B cell (primary cell): ENCODE results near the gene ZNF419. TPM values are rescaled to one million over a fixed set of nuclear protein-coding genes. Genes with fewer than 3 reads are reported as not detected.
A peak's percentile ranks its signal among the peaks of the same experiment; 100 is the strongest.
"Not testable (repeated sequence)": the region's sequence is repeated elsewhere in the genome, so short reads cannot be mapped to it uniquely, and the experiment has no call there.

ENCODE experiments used
- ATAC-seq: fragments of 200-7000 bp; cut with Tn5 transposase; one replicate; pipeline ENCODE4 v1.10.0; 2021; ENCODE audit warnings: low read depth, mild to moderate bottlenecking, moderate number of reproducible peaks, moderate library complexity
- CTCF ChIA-PET: fragments of 350-600 bp; sonication (Branson Sonifier 250); formaldehyde crosslinking; loops from one replicate; lab custom pipeline; 2021; ENCODE audit warnings: antibody characterized with exemption, inconsistent platforms; lab: Charles Lee
- POLR2A ChIA-PET: fragments of 350-600 bp; sonication (Branson Sonifier 250); formaldehyde crosslinking; loops from one replicate; lab custom pipeline; 2021; ENCODE audit warnings: antibody characterized with exemption; lab: Charles Lee
- DNase-seq: peaks from one replicate; pipeline ENCODE4 v3.0.0; 2013
- H2AFZ ChIP-seq: 2 replicates; pipeline ENCODE4 v1.6.1; 2012; ENCODE audit warnings: mild to moderate bottlenecking, low read depth, low read length; ENCODE audit not compliant: insufficient read depth, poor library complexity, severe bottlenecking
- H3K27ac ChIP-seq, 2 donors: 1 replicate in 1 of 2; 2 replicates in 1 of 2; pipeline ENCODE4 v1.5.1; 2012 to 2013; ENCODE audit warnings: low read length in 2 of 2, mild to moderate bottlenecking in 2 of 2, moderate library complexity in 1 of 2
- H3K27me3 ChIP-seq, 4 experiments: fragments of 200-600 bp in 1 of 4; sonication (generic) in 1 of 4; replicated peaks in 1 of 4; 1 replicate in 2 of 4; 2 replicates in 2 of 4; pipeline versions ENCODE4 v1.6.1 to v1.7.0; 2013 to 2016; ENCODE audit warnings: low read length in 3 of 4, mild to moderate bottlenecking in 2 of 4, mixed read lengths in 1 of 4, moderate library complexity in 1 of 4; ENCODE audit not compliant: insufficient read depth in 4 of 4, control insufficient read depth in 3 of 4; ENCODE audit errors: control extremely low read depth in 1 of 4
- H3K36me3 ChIP-seq, 2 experiments: replicated peaks in 1 of 2; 1 replicate in 1 of 2; 2 replicates in 1 of 2; pipeline versions ENCODE4 v1.6.1 to v1.7.1; 2013; ENCODE audit warnings: low read length in 1 of 2; ENCODE audit not compliant: insufficient read depth in 2 of 2, control insufficient read depth in 1 of 2; ENCODE audit errors: control extremely low read depth in 1 of 2, extremely low read depth in 1 of 2
- H3K4me1 ChIP-seq, 2 donors: fragments of 200-600 bp in 1 of 2; sonication (generic) in 1 of 2; 1 replicate in 1 of 2; 2 replicates in 1 of 2; pipeline versions ENCODE4 v1.5.1 to v1.6.1; 2013 to 2017; ENCODE audit warnings: low read length in 2 of 2; ENCODE audit not compliant: control insufficient read depth in 2 of 2, insufficient read depth in 2 of 2
- H3K4me2 ChIP-seq: replicated peaks from 2 replicates; pipeline ENCODE3; 2012; ENCODE audit warnings: mild to moderate bottlenecking, low read depth, low read length; ENCODE audit not compliant: poor library complexity, severe bottlenecking
- H3K4me3 ChIP-seq, 5 experiments: fragments of 200-600 bp in 1 of 5; sonication (generic) in 1 of 5; 1 replicate in 3 of 5; 2 replicates in 2 of 5; pipeline versions ENCODE4 v1.5.1 to v1.7.0; 2011 to 2016; ENCODE audit warnings: low read length in 4 of 5, mild to moderate bottlenecking in 4 of 5, low read depth in 2 of 5, control low read depth in 1 of 5, moderate library complexity in 1 of 5; ENCODE audit not compliant: insufficient read depth in 1 of 5; ENCODE audit errors: control extremely low read depth in 1 of 5, extremely low read depth in 1 of 5
- H3K79me2 ChIP-seq: fragments of 200-600 bp; sonication (generic); one replicate; pipeline ENCODE4 v1.6.0; 2016; ENCODE audit warnings: low read length; ENCODE audit not compliant: control insufficient read depth, insufficient read depth
- H3K9ac ChIP-seq: fragments of 200-600 bp; sonication (generic); 2 replicates; pipeline ENCODE4 v1.6.1; 2017; ENCODE audit warnings: mild to moderate bottlenecking, low read length, moderate library complexity
- H3K9me3 ChIP-seq, 3 donors: one replicate each; pipeline versions ENCODE4 v1.6.1 to v1.7.1; 2013; ENCODE audit warnings: low read length in 2 of 3; ENCODE audit not compliant: control insufficient read depth in 2 of 3, insufficient read depth in 1 of 3; ENCODE audit errors: control extremely low read depth in 1 of 3
- H4K20me1 ChIP-seq: 2 replicates; pipeline ENCODE4 v1.6.0; 2012; ENCODE audit warnings: mild to moderate bottlenecking, low read length; ENCODE audit not compliant: insufficient read depth, control insufficient read depth, poor library complexity, severe bottlenecking
- H3K27ac Mint-ChIP-seq: one replicate; pipeline ENCODE4 v1.8.0; 2021; ENCODE audit warnings: mixed read lengths
- H3K27me3 Mint-ChIP-seq: one replicate; pipeline ENCODE4 v1.8.0; 2021; ENCODE audit warnings: mixed read lengths
- H3K4me1 Mint-ChIP-seq: one replicate; pipeline ENCODE4 v1.8.0; 2021; ENCODE audit warnings: mixed read lengths
- H3K4me3 Mint-ChIP-seq: one replicate; pipeline ENCODE4 v1.8.0; 2021; ENCODE audit warnings: mixed read lengths
- H3K9me3 Mint-ChIP-seq: one replicate; pipeline ENCODE4 v1.8.0; 2022; ENCODE audit warnings: mixed read lengths; ENCODE audit not compliant: insufficient read depth
- CTCF ChIP-seq: fragments of 200-600 bp; IDR thresholded peaks from one replicate; pipeline ENCODE4 v1.8.0; 2022; ENCODE audit warnings: antibody characterized with exemption, mild to moderate bottlenecking
- WGBS: methylation state at CpG from one replicate; pipeline ENCODE4 v1.1.5; 2013; ENCODE audit warnings: missing lambda C conversion rate; ENCODE audit not compliant: insufficient coverage; 5-methylcytosine and 5-hydroxymethylcytosine counted together
- intact Hi-C: fragments of 100-400 bp; cut with micrococcal nuclease; formaldehyde crosslinking; loops from one replicate; pipeline ENCODE4 v1.10.0; 2022
- polyA plus RNA-seq: library from polyadenylated mRNA; depleted of rRNA; stranded (reverse); fragments of >200 nt; gene quantifications from 2 replicates; pipeline ENCODE4 v1.2.3, GENCODE V29; 2012
- total RNA-seq, 2 donors: library from RNA; stranded (reverse); fragments of 120-200 nt in 1 of 2; gene quantifications; 1 replicate in 1 of 2; 2 replicates in 1 of 2; pipeline versions ENCODE4 v1.2.3 to v1.2.4, GENCODE V29; 2013 to 2022

ZNF419 gene
- total and polyA plus RNA-seq, 2 donors (not counting 1 experiment from before 2014, with no cell fraction given), result 8.7 to 31.1 TPM

GRCh38 chr19:57499332-57499679, 11.8 kb downstream of the ZNF419 start:
- Histone ChIP-seq H3K9ac (peak overlapping the region; percentile 76), H3K36me3 (peaks cover 4 to 14% of the 10 kb centered on the region in 2 experiments), H3K4me2 (peak overlapping the region; percentile 65), H3K4me3 (peak overlapping the region in 2 of 5 experiments; percentile 62 to 65), H3K27ac (peak overlapping the region in 1 of 2 donors; percentile 83), H3K79me2 (peaks cover 38% of the 10 kb centered on the region), H2AFZ (peak overlapping the region; percentile 76), H3K9me3 (peaks cover 3 to 34% (median 13%) of the 10 kb centered on the region in 3 donors)
- Mint-ChIP-seq H3K4me3 (peak overlapping the region; percentile 74), H3K9me3 (peaks cover 10% of the 10 kb centered on the region), H3K27ac (peak overlapping the region; percentile 87), H3K4me1 (peaks cover 24% of the 10 kb centered on the region)
- POLR2A ChIA-PET, result interaction anchor here (0.7 to 1.0 kb wide), 2 partner anchors 28 to 67 kb away, joined by 4 read pairs; partner anchors contain the start of gene ZNF549
- peak; percentile 38 for TF ChIP-seq CTCF
- DNase-seq, result peak; percentile 49
- intact Hi-C loops, result loop anchor here (1.0 kb wide), 6 partner anchors 12 to 134 kb away; partner anchors contain the start of genes ZNF211, ZNF419, ZNF549 and ZNF749
- H4K20me1 ChIP-seq, H3K27me3 Mint-ChIP-seq, H3K4me1 ChIP-seq, H3K27me3 ChIP-seq, CTCF ChIA-PET, ATAC-seq: not testable (repeated sequence)

- Histone ChIP-seq H2AFZ (peak within 1 kb of the TSS; percentile 76), H3K4me3 (peak within 1 kb of the TSS; percentile 3 to 70 (median 65)), H3K9me3 (peaks cover 3 to 32% (median 13%) of the 10 kb centered on the region in 3 donors), H3K9ac (peak within 1 kb of the TSS; percentile 76), H3K4me2 (peak within 1 kb of the TSS; percentile 72), H3K36me3 (peaks cover 4 to 14% of the 10 kb centered on the region in 2 experiments), H3K27ac (peak within 1 kb of the TSS; percentile 75 to 83), H3K79me2 (peaks cover 40% of the 10 kb centered on the region)
- Mint-ChIP-seq H3K4me3 (peak within 1 kb of the TSS; percentile 87), H3K9me3 (peaks cover 10% of the 10 kb centered on the region), H3K27ac (peak within 1 kb of the TSS; percentile 87), H3K4me1 (peaks cover 24% of the 10 kb centered on the region)
- peak; percentile 97 for DNase-seq
- peak; percentile 100 for ATAC-seq
- TF ChIP-seq CTCF, result peak; percentile 31
- H3K4me1 ChIP-seq, CTCF ChIA-PET, H4K20me1 ChIP-seq, H3K27me3 Mint-ChIP-seq, H3K27me3 ChIP-seq: not testable (repeated sequence)
- intact Hi-C loops, result loop anchor here (1.0 kb wide), 6 partner anchors 13 to 133 kb away; partner anchors contain the start of genes ZNF211, ZNF419, ZNF549 and ZNF749
- WGBS, result under 1% methylated on average over 49 of the region's 69 CpGs
- POLR2A ChIA-PET, result interaction anchor here (1.0 kb wide), 1 partner anchor 28 kb away, joined by 4 read pairs; the partner anchor contains the start of gene ZNF549
Measured at GRCh38 chr19:57499680-57500395, 12.3 kb downstream of the ZNF419 start, which contains the start of gene ZNF773. TSS of gene ZNF773 (plus strand) at chr19:57499938. CDS start at chr19:57500081, 143 bp downstream.

DNA sequence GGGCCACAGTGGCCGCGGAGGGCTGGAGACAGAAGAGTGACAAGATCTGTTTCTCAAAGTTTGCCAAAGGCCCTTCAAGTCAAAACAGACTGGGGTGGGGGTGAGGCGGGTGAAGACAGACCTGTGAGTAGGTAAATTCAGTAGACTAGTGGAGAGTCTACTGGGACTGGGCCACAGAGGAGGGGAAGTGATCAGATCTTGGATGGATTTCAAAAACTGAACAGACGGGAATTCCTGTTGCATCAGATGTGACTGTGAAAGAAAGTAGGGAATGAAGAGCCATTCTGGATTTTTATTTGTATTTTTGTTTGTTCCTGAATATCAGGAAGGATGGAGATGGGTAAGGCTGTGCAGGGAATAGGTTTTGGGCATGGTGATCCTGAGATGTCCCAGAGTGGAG, 12.8 kb downstream of the ZNF419 start:
- intact Hi-C loops, result not testable (repeated sequence)
- POLR2A ChIA-PET, result interaction anchor here (0.7 to 1.0 kb wide), 2 partner anchors 27 to 863 kb away, joined by 3 to 4 read pairs; partner anchors contain the start of gene ZNF549
- H3K9me3 ChIP-seq, result peaks cover 3 to 29% (median 13%) of the 10 kb centered on the region in 3 donors

More for the DNA sequence above, 12.8 kb downstream of the ZNF419 start:
- H4K20me1 ChIP-seq, H3K27me3 ChIP-seq, H2AFZ ChIP-seq, DNase-seq, ATAC-seq, H3K27ac ChIP-seq, H3K4me1 ChIP-seq, H3K27me3 Mint-ChIP-seq, CTCF ChIA-PET: not testable (repeated sequence)
- H3K9me3 Mint-ChIP-seq, result peaks cover 10% of the 10 kb centered on the region
- peaks cover 24% of the 10 kb centered on the region for H3K4me1 Mint-ChIP-seq
- peak overlapping the region; percentile 87 for H3K4me3 Mint-ChIP-seq
- Histone ChIP-seq H3K4me3 (peak overlapping the region in 4 of 5 experiments; percentile 3 to 70 (median 44)), H3K79me2 (peaks cover 40% of the 10 kb centered on the region), H3K4me2 (peak overlapping the region; percentile 72), H3K9ac (peak overlapping the region; percentile 76), H3K36me3 (peaks cover 6 to 20% of the 10 kb centered on the region in 2 experiments)
- WGBS, result 0% methylated on average over 1 of the region's 4 CpGs
- peak overlapping the region; percentile 64 for H3K27ac Mint-ChIP-seq
